NCI-H2029 (cell line): ENCODE data around the gene PKD1L1.
"Not testable (repeated sequence)": the region's sequence is repeated elsewhere in the genome, so short reads cannot be mapped to it uniquely, and the experiment has no call there.

Experiments
- DNase-seq: peaks from one replicate; lab custom pipeline; 2025; lab: John Stamatoyannopoulos, UW

PKD1L1 gene

GRCh38 chr7:47762207-47762606 is 186.1 kb downstream of the PKD1L1 start:
- DNase-seq, result no peak

GRCh38 chr7:47759056-47759706 is 189.1 kb downstream of the PKD1L1 start:
- DNase-seq, result no peak

GRCh38 chr7:47758546-47758945 is 189.7 kb downstream of the PKD1L1 start:
- no peak for DNase-seq

- no peak for DNase-seq
Measured at GRCh38 chr7:47757921-47758411, 190.3 kb downstream of the PKD1L1 start.

- DNase-seq, result no peak
Measured at GRCh38 chr7:47756636-47757035, 191.6 kb downstream of the PKD1L1 start.

GRCh38 chr7:47755248-47755647 is 193.0 kb downstream of the PKD1L1 start:
- no peak for DNase-seq

GRCh38 chr7:47751724-47752123 is 196.5 kb downstream of the PKD1L1 start:
- not testable (repeated sequence) for DNase-seq

- DNase-seq, result no peak
Measured at GRCh38 chr7:47751043-47751442, 197.2 kb downstream of the PKD1L1 start.

- DNase-seq, result no peak
Measured at GRCh38 chr7:47748041-47748440, 200.2 kb downstream of the PKD1L1 start.

- no peak for DNase-seq
Measured at GRCh38 chr7:47747160-47747559, 201.1 kb downstream of the PKD1L1 start.

- DNase-seq, result no peak
Measured at GRCh38 chr7:47746468-47746867, 201.8 kb downstream of the PKD1L1 start.

GRCh38 chr7:47744883-47745282 is 203.4 kb downstream of the PKD1L1 start:
- no peak for DNase-seq

- DNase-seq, result no peak
Measured at GRCh38 chr7:47743965-47744591, 204.2 kb downstream of the PKD1L1 start.

- DNase-seq, result no peak
Measured at GRCh38 chr7:47741984-47742383, 206.3 kb downstream of the PKD1L1 start.

- DNase-seq, result no peak
Measured at GRCh38 chr7:47739891-47740290, 208.4 kb downstream of the PKD1L1 start.

GRCh38 chr7:47739301-47739875 is 208.9 kb downstream of the PKD1L1 start:
- no peak for DNase-seq

- no peak for DNase-seq
Measured at GRCh38 chr7:47738563-47739166, 209.6 kb downstream of the PKD1L1 start.

- DNase-seq, result no peak
Measured at GRCh38 chr7:47737601-47738000, 210.7 kb downstream of the PKD1L1 start.

- no peak for DNase-seq
Measured at GRCh38 chr7:47735431-47736345, 212.6 kb downstream of the PKD1L1 start.

- no peak for DNase-seq
Measured at GRCh38 chr7:47734949-47735291, 213.3 kb downstream of the PKD1L1 start.

GRCh38 chr7:47734287-47734948 is 213.8 kb downstream of the PKD1L1 start:
- DNase-seq, result no peak
